Activated CD8-positive, alpha-beta memory T cell treated with anti-CD3 and anti-CD28 coated beads, Interleukin-2, amount 50 U/mL, for 1 hour (primary cell): Measurements from ENCODE around the gene SNAPC4.

ENCODE experiments used
- DNase-seq: peaks from one replicate; pipeline ENCODE4 v3.0.0-alpha.2; 2020; ENCODE audit errors: extremely low read depth

Gene SNAPC4

GRCh38 chr9:136372561-136373299 is 27.2 kb downstream of the SNAPC4 start:
- no peak for DNase-seq

GRCh38 chr9:136372006-136372405 is 28.0 kb downstream of the SNAPC4 start:
- DNase-seq: no peak

- DNase-seq: no peak
Measured at GRCh38 chr9:136371533-136371880, 28.5 kb downstream of the SNAPC4 start.

GRCh38 chr9:136370687-136371532 is 29.1 kb downstream of the SNAPC4 start:
- no peak for DNase-seq

- no peak for DNase-seq
Measured at GRCh38 chr9:136370037-136370436, 29.9 kb downstream of the SNAPC4 start.

GRCh38 chr9:136368190-136368589 is 31.8 kb downstream of the SNAPC4 start:
- no peak for DNase-seq

- no peak for DNase-seq
Measured at GRCh38 chr9:136367296-136368145, 32.4 kb downstream of the SNAPC4 start.

GRCh38 chr9:136366826-136367225 is 33.1 kb downstream of the SNAPC4 start:
- no peak for DNase-seq

GRCh38 chr9:136365775-136366222 is 34.2 kb downstream of the SNAPC4 start:
- no peak for DNase-seq

GRCh38 chr9:136364942-136365774 is 34.8 kb downstream of the SNAPC4 start:
- no peak for DNase-seq

- DNase-seq: no peak
Measured at GRCh38 chr9:136363949-136364748, 35.8 kb downstream of the SNAPC4 start.

GRCh38 chr9:136363106-136363948 is 36.6 kb downstream of the SNAPC4 start, which contains the start of gene DNLZ:
TSS of gene DNLZ (minus strand) at chr9:136363744. CDS start at chr9:136363714, 30 bp downstream.
- peak; percentile 69 for DNase-seq

- no peak for DNase-seq
Measured at GRCh38 chr9:136362450-136362784, 37.6 kb downstream of the SNAPC4 start.

- no peak for DNase-seq
Measured at GRCh38 chr9:136361754-136362449, 38.1 kb downstream of the SNAPC4 start.

GRCh38 chr9:136361047-136361753 is 38.8 kb downstream of the SNAPC4 start:
- no peak for DNase-seq

- DNase-seq: no peak
Measured at GRCh38 chr9:136359774-136360718, 39.9 kb downstream of the SNAPC4 start.

GRCh38 chr9:136358888-136359287 is 41.1 kb downstream of the SNAPC4 start:
- no peak for DNase-seq
